GM12872 (cell line): Measurements from ENCODE around the gene KRTAP10-2.

Source experiments
- TF ChIP-seq, protein P1 (sequence below): IDR thresholded peaks from 3 replicates; pipeline ENCODE4 v1.5.1; 2011; ENCODE audit warnings: low read depth, mild to moderate bottlenecking, low read length, moderate library complexity; ENCODE audit not compliant: insufficient read depth

The KRTAP10-2 gene

DNA sequence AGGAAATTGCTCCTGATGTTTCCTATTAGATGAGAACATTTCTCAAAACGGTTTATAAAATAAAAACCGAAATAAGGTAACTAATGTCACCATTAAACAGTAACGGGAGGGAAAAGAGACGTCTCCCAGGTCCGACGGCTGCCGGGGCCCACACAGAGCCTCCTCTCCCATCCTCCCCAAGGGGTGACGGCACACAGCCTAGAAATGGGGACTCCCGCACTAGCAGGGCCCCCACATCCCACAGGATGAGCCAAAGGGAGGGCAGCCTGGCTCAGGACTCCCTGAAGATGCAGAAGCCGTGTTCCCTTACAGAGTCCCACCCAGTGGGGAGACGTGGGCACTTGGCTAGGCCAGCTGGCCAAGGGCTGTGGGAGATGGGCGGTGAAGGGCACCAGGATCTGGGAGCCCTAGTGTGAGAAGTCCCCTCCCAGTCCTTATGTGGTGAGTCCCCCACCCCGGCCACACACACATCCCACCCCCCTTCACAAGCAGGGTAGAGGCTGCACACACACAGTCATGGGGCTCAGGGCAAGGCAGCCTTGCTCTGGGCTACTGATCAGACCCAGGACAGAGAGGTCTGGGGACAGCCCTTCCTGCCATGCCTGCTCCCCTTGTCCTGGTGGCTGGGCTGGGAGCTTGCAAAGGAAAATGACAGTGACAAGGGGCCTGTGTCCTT, 4.0 kb upstream of the KRTAP10-2 start:
- TF ChIP-seq, protein P1, sequence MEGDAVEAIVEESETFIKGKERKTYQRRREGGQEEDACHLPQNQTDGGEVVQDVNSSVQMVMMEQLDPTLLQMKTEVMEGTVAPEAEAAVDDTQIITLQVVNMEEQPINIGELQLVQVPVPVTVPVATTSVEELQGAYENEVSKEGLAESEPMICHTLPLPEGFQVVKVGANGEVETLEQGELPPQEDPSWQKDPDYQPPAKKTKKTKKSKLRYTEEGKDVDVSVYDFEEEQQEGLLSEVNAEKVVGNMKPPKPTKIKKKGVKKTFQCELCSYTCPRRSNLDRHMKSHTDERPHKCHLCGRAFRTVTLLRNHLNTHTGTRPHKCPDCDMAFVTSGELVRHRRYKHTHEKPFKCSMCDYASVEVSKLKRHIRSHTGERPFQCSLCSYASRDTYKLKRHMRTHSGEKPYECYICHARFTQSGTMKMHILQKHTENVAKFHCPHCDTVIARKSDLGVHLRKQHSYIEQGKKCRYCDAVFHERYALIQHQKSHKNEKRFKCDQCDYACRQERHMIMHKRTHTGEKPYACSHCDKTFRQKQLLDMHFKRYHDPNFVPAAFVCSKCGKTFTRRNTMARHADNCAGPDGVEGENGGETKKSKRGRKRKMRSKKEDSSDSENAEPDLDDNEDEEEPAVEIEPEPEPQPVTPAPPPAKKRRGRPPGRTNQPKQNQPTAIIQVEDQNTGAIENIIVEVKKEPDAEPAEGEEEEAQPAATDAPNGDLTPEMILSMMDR, result no peak

DNA sequence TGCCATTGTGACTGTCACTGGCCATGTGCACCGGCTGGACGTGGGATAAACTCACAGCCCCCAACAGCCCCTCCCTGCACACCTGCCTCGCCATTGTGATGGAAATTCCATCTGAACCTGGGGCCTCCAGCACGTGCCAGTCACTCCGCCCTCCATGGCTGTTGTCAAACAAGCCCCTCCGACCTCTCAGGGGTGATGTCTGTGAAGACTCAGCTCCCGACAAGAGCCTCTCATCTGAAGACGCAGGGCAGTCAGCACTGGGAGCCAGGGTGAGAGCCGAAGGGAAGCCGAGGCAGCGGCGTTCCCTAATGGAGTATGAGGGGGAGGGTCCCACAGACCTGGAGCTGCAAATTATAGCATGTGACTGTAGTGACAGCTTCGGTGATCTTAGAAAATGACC, 1.4 kb upstream of the KRTAP10-2 start:
- TF ChIP-seq, protein P1, result no peak

DNA sequence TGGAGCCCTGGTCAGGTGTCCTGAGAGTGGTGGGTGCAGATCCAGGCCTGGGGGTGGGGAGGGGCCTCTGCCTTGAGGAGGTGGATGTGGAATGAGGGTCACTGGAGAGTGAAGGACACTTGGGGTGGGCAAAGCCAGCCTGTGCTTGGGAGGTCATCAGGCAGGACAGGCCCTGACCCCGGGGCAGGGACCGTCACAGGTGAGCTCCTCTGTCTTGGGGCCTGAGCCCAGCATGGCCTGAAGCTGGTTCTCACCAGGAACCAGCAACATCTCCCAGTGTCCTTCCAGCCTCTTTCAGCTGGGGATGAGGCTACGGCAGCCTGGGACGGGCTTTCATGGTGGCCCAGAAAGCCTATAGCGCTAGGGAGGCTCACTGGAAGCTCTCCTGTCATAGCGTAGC, 831 bp upstream of the KRTAP10-2 start:
- TF ChIP-seq, protein P1, result no peak

DNA sequence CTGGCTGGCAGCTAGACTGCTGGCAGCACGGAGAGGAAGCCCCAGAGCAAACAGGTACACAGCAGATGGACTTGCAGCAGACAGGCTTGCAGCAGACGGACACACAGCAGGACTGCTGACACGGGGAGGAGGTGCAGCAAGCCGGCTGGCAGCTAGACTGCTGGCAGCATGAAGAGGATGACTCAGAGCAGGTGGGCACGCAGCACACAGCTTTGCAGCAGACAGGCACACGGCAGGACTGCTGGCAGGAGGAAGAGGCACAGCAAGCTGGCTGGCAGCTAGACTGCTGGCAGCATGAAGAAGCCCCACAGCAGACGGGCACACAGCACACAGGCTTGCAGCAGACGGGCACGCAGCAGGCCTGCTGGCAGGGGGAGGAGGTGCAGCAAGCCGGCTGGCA, 498 bp downstream of the KRTAP10-2 start:
- TF ChIP-seq, protein P1, result no peak

DNA sequence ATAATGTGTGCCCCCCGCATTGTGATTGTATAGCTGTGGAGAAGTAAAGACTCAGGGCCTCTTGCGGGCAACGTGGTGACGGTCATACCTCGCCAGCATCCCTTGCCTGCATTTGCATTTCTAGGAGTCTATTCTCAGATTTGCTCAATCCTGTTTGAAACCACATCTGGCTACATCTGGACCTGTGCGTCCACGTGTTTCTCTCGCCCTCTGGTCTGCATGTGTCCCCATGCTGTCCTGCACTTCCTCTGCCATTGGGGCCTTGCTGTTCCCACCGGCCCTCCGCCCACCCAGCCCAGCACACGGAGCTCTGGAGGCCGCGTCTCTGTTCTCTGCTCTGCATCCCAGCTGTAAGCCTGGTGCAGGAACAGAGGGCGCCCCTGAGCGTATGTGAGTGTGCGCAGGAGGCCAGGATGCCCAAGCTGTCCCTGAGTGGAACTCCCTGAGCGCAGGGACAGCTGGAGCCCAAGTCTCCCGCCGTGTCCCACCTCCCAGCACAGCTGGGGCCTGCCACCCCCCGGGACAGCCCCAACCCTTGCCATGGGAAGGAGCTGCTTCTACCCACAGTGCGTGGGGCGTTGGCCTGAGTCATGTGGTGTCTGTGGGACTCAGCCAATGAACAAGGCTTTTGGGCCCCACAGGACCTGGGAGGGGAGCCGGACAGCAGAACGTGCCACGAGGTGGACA, 1.6 kb downstream of the KRTAP10-2 start:
- TF ChIP-seq, protein P1, result no peak

DNA sequence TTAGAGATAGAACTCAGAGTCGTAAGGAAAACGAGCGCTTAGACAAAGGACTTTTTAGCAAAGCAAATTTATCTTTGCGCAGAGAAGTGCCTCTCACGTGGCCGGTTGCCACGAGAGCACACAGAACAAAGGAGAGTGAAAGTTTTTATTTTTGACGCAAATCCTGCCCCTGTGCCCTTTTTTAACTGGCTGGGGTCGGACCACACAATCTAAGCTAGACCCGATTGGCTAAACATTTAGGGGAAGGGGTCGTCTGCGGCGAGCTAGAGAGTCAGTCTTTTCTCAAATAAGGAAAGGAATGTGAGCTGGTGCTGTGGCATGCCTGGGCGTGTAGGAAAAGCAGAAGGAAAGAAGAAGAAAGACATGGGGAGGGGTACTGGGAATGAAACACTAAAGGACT, 2.4 kb downstream of the KRTAP10-2 start:
- TF ChIP-seq, protein P1, result no peak

DNA sequence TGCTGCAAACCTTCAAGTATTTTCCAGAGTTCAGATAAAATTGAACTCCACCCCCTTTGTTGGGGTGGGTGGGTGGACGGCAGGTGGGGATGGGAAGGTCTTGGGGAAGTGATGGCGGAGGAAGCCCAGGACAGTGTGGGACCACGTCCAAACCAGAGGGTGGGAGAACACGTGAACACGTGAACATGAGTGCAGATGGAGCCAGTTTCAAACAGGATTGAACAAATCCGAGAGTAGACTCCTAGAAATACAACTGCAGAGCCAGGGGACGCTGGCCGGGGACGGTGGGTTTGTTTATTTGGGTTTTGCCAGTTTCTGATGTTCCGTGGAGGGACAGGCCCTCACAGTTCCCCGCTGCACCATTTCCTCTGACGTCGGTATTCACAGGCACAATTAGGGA, 2.9 kb downstream of the KRTAP10-2 start:
- TF ChIP-seq, protein P1, result no peak
